ENCODE data around the gene TRAPPC2L. TPM values are rescaled to one million over a fixed set of nuclear protein-coding genes. Genes with fewer than 3 reads are reported as not detected.
A peak's percentile ranks its signal among the peaks of the same experiment; 100 is the strongest.

TRAPPC2L gene
- total and polyA plus RNA-seq, 2 of the 13 experiments (the other 11 are each of a cell fraction or from before 2014, with no cell fraction given) = 96.3 to 107 TPM

- TF ChIP-seq, protein P1, sequence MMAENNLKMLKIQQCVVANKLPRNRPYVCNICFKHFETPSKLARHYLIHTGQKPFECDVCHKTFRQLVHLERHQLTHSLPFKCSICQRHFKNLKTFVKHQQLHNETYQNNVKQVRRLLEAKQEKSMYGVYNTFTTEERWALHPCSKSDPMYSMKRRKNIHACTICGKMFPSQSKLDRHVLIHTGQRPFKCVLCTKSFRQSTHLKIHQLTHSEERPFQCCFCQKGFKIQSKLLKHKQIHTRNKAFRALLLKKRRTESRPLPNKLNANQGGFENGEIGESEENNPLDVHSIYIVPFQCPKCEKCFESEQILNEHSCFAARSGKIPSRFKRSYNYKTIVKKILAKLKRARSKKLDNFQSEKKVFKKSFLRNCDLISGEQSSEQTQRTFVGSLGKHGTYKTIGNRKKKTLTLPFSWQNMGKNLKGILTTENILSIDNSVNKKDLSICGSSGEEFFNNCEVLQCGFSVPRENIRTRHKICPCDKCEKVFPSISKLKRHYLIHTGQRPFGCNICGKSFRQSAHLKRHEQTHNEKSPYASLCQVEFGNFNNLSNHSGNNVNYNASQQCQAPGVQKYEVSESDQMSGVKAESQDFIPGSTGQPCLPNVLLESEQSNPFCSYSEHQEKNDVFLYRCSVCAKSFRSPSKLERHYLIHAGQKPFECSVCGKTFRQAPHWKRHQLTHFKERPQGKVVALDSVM (CRISPR knock-in tag; IDR thresholded peaks at IDR 0.05) = peak; percentile 77; the same call in 1 of the 2 replicates
- no peak for TF ChIP-seq SP5 (CRISPR knock-in tag; IDR thresholded peaks at IDR 0.05; ENCODE audit: borderline replicate concordance, low read depth)
- TF ChIP-seq REXO4 (CRISPR knock-in tag; IDR thresholded peaks at IDR 0.05; ENCODE audit: borderline replicate concordance) = no peak
- TF ChIP-seq, protein P2, sequence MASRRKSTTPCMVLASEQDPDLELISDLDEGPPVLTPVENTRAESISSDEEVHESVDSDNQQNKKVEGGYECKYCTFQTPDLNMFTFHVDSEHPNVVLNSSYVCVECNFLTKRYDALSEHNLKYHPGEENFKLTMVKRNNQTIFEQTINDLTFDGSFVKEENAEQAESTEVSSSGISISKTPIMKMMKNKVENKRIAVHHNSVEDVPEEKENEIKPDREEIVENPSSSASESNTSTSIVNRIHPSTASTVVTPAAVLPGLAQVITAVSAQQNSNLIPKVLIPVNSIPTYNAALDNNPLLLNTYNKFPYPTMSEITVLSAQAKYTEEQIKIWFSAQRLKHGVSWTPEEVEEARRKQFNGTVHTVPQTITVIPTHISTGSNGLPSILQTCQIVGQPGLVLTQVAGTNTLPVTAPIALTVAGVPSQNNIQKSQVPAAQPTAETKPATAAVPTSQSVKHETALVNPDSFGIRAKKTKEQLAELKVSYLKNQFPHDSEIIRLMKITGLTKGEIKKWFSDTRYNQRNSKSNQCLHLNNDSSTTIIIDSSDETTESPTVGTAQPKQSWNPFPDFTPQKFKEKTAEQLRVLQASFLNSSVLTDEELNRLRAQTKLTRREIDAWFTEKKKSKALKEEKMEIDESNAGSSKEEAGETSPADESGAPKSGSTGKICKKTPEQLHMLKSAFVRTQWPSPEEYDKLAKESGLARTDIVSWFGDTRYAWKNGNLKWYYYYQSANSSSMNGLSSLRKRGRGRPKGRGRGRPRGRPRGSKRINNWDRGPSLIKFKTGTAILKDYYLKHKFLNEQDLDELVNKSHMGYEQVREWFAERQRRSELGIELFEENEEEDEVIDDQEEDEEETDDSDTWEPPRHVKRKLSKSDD (CRISPR knock-in tag; IDR thresholded peaks at IDR 0.05; ENCODE audit: low read depth) = no peak
- TF ChIP-seq ZFX (CRISPR knock-in tag; IDR thresholded peaks at IDR 0.05; ENCODE audit: low read depth) = peak; percentile 18; the same call in 1 of the 2 replicates
- no peak for TF ChIP-seq TP53 (CRISPR knock-in tag; conservative IDR thresholded peaks at IDR 0.05)
- TF ChIP-seq, protein P3, sequence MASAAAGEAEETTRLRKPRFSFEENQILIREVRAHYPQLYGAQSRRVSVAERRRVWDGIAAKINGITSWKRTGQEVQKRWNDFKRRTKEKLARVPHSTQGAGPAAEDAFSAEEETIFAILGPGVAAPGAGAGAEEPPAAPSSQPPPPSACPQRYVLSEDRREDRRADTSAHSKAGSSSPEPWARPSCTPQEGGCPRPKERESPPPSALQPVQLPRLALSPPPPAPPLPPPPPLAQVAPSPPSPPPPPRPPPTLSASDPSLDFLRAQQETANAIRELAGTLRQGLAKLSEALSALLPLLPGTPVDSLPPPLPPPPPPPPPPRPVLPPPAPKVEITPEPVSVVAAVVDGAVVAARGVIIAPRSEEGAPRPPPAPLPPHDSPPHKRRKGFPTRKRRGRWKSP (CRISPR knock-in tag; IDR thresholded peaks at IDR 0.05) = no peak
- no peak for TF ChIP-seq THYN1 (CRISPR knock-in tag; IDR thresholded peaks at IDR 0.05; ENCODE audit: borderline replicate concordance, low read depth)
- TF ChIP-seq ZNF460 (CRISPR knock-in tag; IDR thresholded peaks at IDR 0.05; ENCODE audit: borderline replicate concordance) = no peak
- TF ChIP-seq ZNF383 (CRISPR knock-in tag; IDR thresholded peaks at IDR 0.05; ENCODE audit: borderline replicate concordance) = no peak
- 0 out of 2 replicates have a peak, but pooled peaks have one; percentile 25 for TF ChIP-seq ZC3H13 (CRISPR knock-in tag; IDR thresholded peaks at IDR 0.05)
- TF ChIP-seq U2AF1 (optimal IDR thresholded peaks at IDR 0.05; ENCODE audit: low read depth, low read length) = peak; percentile 63
- TF ChIP-seq POLR2A (IDR thresholded peaks at IDR 0.05; ENCODE audit: insufficient read depth in 1 of 2, low read depth in 2 of 2, low read length in 2 of 2) = 0 out of 4 replicates have a peak, but pooled peaks of 1 of the 2 experiments have one; percentile 13
- TF ChIP-seq GABPB1 (CRISPR knock-in tag; IDR thresholded peaks at IDR 0.05) = peak; percentile 2; the same call in 1 of the 2 replicates
- TF ChIP-seq MED13 (CRISPR knock-in tag; IDR thresholded peaks at IDR 0.05) = 0 out of 2 replicates have a peak, but pooled peaks have one; percentile 24
- no peak for TF ChIP-seq NR2F2 (IDR thresholded peaks at IDR 0.05; ENCODE audit: borderline replicate concordance, low read depth)
- TF ChIP-seq ZNF280D (CRISPR knock-in tag; IDR thresholded peaks at IDR 0.05) = no peak
- TF ChIP-seq MLLT10 (CRISPR knock-in tag; IDR thresholded peaks at IDR 0.05) = no peak
Measured at GRCh38 chr16:88807626-88808453, 49.1 kb upstream of the TRAPPC2L start (continued).

Data from HepG2 (cell line).